HG03565 (cell line): ENCODE data around the gene FGF19.

Experiments used
- ATAC-seq: cut with Tn5 transposase; IDR thresholded peaks from one replicate; pipeline ENCODE4 v1.9.1; 2021; ENCODE audit warnings: mild to moderate bottlenecking, moderate library complexity; ENCODE audit not compliant: unreplicated experiment

FGF19 gene

DNA sequence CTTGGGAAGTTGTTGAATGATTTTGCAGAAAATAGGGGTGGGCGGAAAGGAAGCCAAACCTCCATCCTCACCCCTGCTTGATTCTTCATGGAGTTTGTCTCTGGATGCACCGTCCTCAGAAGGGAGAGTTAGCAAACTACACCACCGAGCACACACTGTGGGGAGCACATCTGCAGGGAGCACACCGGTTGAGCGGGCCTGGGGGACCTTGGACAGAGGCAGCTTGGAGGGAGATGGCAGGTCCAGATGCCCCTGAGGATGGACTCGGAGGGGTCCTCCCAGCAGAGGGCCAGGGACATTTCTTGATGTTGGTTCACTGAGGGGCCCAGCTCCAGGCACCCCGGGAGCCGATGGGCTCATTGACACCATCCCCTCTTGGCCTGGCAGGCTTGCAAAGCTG lies 15.1 kb upstream of the FGF19 start:
- no peak for ATAC-seq

DNA sequence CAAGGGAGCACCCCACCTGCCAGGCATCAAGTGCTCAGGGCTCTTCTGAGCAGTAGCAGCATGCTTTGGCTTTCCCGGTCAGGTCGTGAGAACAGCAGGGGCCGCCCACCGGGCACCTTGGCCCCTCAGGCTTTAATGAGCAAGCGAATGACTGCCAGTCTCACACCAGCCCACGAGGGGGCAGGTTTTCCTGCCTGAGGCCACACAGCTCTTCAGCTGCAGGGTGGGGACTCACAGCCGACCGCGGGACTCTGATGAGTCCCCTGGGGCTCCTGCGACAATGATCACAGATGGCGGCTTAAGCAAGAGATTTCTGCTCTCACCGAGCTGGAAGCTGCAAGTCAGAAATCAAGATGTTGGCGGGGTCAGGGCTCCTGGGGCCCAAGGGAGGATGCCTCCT lies 14.3 kb upstream of the FGF19 start:
- no peak for ATAC-seq

DNA sequence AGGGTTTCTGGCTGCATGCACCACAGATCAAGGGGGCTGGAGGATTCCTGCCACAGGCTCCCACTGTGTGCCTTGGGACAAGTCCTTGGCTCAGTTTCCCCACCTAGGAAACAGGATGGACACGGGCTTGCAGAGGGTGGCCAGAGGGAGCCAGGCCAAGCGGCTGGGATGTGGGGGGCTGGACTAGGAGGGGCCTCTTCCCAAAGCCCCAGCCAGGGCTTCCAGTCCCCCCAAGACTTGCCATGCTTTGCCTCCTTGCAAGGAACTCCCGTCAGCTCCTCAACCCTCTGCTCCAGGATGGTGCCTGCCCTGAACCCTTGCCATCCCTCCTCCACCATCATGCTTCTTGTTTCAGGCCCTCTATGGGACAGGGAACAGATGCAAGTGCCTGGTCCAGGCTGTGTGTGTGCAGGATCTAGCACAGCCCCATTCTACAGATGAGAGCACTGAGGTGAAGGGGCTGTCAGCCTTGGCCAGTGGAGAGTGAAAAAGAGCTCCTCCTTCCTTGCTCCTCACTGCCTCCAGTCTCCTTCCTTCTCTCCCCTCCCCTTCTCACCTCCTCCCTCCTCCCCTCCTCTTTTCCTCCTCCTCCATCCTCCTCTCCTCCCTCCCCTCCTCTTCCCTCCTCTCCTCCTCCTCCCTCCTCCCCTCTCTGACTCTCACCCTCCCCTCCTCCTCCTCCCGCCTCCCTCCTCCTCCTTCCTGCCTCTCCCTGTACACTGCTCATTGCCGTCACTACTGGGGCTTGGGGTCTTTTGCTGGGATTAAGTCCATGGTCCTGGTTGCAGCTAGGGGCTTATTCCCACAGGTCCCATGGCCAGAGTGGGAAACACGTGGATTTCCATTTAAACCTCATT lies 13.3 kb upstream of the FGF19 start:
- ATAC-seq, result no peak

GRCh38 chr11:69716099-69716498 lies 12.3 kb upstream of the FGF19 start:
- ATAC-seq, result no peak

DNA sequence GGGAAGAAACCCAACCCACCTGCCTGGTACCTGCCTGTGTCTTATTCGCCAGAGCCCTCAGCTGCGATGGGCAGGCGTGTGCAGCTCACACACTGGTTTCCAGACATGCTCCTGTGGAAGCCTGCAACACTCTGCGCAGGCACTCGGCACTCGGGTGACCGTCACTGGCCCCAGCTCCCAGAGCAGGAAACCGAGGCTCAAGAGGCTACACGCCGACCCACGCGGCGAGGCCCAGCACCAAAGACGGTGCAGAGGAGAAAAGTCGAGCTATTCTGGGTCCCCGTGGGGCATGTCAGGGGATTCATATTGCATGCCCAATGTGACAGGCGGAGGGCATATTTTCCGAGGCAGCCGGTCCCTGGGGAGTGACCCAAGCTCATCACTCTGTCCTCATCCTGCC lies 11.6 kb upstream of the FGF19 start:
- ATAC-seq, result no peak

DNA sequence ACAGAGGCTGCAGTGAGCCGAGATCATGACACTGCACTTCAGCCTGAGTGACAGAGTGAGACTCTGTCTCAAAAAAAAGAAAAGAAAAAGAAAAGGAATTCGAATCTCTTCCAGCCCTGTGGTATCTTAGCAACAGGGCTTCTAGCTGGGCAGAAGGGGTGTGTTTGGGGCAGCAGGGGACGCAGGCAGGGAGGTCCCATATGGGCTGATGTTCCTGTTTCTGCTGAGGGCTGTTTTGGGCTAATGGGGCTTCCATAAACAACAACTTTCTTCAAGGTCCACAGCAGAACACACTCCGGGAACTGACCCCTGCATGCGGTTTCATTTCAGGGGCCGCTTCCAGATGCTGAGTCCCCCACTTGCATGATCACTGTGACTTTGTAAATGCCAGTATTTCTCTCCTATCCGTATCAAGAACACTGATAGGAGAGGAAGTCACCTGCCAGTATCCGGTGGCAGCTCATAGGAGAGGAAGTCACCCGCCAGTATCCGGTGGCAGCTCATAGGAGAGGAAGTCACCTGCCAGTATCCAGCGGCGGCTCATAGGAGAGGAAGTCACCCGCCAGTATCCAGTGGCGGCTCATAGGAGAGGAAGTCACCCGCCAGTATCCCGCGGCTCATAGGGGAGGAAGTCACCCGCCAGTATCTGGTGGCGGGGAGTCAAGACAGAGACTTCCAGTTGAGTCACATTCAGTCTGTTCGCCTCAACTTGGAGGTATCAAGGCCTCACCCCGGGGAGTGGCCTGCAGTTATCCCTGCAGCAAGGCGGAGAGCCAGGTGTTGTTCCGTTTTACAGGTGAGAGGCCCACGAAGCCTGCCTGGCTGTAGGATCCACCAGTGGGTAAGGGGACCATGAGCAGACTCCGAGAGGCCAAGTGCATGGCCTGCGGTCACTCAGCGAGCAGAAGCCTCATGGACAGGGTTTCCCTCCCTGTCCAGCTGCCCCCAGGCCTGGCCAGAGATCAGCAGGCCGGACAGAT lies 8.3 kb upstream of the FGF19 start:
- no peak for ATAC-seq

GRCh38 chr11:69708736-69709401 lies 5.0 kb upstream of the FGF19 start:
- no peak for ATAC-seq

DNA sequence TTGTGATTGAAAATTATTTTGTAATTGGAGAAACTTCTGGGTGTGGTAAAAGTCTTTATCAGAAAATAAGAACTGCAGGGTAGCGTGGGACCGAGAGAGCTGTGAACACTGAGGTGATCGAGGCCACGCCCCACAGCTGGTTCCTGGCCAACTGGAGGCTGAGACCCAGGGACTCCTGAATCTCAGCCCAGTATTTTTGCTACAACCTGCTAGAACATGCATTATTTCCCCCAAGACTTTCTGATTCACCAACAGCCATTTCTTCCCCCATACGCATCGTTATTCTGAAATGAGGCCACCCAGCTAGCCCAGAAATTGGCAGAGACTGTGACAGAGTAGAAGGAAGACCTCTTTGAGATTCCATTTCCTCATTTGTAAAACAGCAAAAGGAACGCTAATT lies 3.4 kb upstream of the FGF19 start:
- no peak for ATAC-seq

DNA sequence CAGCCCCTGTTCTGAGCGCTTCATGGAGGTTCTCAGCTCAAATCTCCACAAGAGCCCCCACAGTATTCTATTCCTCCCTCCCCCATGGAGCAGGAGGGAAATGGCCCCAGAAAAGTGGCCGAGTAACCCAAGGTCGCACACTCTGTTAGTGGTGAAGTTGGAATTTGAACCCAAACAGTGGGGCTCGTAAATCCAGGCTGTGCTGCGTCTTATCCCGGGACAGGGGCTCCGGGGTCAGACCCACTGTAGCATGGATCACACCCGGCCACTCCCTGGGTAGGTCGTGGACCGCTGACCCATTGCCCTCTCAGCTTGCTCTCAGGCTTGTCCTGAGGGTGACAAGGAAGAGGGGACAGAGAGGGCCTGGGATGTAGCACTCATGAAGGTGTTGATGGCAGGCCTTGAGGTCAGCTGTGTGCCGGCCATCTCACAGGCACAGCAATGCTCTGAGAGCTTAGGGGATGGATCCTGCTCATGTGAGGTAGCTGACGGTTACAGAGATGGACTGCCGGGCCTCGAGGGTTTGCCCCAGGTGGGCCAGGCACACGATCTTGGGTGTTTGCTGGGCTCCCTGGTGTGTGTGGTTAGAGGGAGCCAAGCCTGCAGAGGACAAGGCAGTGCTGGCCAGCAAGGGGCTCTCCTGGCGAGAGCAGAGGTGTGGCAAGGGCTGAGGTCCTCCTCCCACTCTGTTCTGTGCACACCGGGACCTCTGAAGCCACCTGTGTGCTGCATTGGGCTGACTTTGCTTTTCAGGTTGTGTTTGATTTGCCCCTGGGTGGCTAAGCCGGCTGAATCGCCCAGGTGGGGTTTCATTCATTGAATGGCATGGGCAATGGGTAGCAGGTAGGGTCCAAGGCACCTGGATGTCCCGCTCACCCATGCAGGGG lies 2.3 kb upstream of the FGF19 start:
- ATAC-seq, result no peak

DNA sequence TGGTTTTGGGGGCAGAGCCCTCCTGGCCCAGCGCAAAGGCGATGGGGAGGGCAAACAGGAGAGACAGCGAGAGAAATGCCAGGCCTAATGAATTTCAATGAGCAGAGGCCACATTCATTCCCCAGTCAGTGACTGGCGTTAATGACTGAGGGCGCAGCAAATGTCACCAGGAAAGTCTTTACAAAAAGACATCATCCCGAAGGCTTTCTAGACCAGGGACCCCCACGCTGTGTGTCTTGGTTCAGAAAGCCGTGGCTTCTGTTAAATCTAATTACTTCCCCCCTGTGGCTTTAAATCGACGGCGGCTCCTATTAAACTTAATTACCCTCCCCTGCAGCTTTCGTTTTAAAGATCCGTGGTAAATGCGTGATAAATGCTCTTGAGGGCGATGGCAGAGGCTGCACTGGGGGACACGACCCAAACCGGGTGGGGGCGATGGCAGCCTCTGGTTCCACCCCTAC lies 1.6 kb upstream of the FGF19 start:
- no peak for ATAC-seq

- no peak for ATAC-seq
Observed at GRCh38 chr11:69704508-69705253, 859 bp upstream of the FGF19 start.

DNA sequence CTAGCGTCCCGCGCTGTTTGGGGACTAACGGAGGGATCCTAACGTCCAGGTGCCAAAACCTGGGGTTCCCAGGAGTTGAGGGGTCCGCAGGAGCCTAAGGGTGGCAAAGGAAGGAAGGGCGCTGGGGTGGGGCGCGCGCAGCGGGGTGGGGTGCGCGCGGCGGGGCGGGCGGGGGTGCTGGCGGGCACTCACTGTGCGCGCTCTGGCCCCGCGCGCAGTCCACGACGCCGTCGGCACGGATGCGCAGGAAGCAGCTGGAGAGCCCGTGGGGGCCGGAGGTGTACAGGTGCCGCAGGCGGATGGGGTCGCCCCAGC lies 412 bp downstream of the FGF19 start:
- ATAC-seq, result no peak

DNA sequence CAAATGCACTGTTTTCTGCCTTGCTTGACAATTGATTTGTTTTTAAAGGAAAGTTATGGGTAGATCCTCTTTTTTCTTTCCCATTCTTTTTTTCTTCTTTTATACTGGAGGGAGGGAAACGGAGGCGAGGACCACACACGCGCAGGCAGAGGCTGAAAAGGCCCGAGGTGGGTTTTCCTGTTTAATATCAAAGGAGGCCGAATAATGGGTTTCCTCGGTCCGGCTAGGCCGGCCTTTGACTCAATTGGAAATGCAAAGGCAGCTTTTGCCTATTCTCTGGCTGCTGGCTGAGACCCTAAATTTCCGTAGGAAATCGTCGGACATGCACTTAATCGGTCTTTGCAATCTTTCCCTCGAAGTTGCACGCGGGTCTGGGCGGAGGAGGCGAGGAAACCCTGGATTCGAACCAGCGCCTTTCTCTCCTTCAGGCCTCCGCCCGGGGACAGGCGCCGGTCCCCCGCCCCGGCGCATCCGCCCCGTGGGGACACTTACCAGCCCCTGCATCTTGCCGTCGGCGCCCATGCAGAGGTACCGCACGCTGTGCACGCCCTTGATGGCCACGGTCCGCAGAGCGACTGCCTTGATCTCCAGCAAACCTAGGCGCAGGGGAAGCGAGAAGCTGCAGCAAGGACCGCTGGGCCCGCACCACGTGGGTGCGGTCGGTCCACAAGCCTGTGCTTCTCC lies 911 bp downstream of the FGF19 start:
- ATAC-seq, result no peak

- no peak for ATAC-seq
Observed at GRCh38 chr11:69702239-69702691, 1.6 kb downstream of the FGF19 start.

GRCh38 chr11:69700278-69701140 lies 3.3 kb downstream of the FGF19 start:
- ATAC-seq, result no peak

DNA sequence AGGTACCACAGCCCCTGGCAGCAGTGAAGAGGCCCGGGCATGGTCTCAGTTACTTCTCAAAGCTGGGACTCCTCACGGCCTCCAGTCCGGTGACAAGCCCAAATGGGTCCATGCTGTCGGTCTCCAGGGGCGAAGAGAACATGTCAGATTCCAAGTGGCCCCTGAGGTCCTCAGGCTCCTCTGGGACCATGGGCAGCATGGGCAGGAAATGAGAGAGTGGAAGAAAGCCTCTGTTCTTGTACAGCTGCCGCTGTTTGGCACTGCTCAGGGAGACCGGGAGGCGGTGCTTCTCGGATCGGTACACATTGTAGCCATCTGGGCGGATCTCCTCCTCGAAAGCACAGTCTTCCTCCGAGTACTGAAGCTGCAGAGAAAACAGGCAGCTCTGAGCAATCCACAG lies 4.6 kb downstream of the FGF19 start:
- no peak for ATAC-seq

DNA sequence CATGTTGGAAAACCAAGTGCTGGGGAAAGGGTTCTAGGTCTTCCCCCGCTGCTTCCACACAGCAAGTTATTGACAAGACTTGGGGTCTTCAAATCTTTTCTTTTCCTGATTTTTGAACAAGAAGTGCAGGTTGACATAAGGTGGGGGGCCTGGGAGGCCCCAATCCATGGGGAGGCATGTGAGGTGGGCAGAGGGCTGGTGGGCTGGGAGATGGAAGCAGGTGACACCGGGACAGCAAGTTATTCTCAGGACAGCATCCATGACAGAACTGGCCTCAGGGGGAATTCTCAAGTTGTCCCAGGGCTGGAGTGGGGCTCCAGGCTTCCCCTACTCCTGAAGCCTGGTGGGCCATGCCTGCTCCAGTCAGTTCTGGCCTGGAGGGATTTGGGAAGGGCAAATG lies 5.5 kb downstream of the FGF19 start:
- ATAC-seq, result no peak

DNA sequence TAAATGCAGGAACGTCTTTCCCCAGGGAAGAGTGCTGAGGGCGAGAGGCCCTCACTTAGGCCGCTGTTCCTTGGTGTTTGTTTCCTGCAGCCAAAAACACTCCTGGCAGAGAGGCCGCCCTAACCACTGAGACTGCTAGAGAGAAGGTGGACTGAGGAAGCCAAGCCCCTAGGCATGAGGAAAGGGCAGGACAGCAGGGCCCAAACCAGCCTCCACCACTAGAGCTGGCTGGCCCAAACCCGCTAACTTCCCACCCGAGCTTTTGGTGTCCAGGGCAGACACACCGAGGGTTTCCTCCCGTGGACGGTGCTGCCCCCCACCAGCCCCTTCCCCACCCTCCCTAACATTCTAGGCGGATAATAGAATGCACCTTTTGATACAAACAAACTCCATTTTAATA lies 6.0 kb downstream of the FGF19 start:
- ATAC-seq, result no peak
